H1 (cell line): ENCODE data around the gene LRRC43. TPM values are rescaled to one million over a fixed set of nuclear protein-coding genes. Genes with fewer than 3 reads are reported as not detected.

ENCODE experiments used
- CTCF ChIA-PET: fragments of 300-600 bp; sonication (Branson Sonifier 250); formaldehyde crosslinking; loops from one replicate; lab custom pipeline; 2021; ENCODE audit not compliant: partially characterized antibody; lab: Charles Lee
- POLR2A ChIA-PET: fragments of 300-600 bp; sonication (Branson Sonifier 250); formaldehyde crosslinking; loops from one replicate; lab custom pipeline; 2021; ENCODE audit warnings: inconsistent platforms; ENCODE audit not compliant: partially characterized antibody; lab: Charles Lee
- DNase-seq, 2 experiments: peaks; one replicate each; pipeline versions ENCODE4 v3.0.0 to v3.0.0-alpha.2; 2010 to 2022; ENCODE audit warnings: low spot score in 2 of 2, low read depth in 1 of 2, mixed read lengths in 1 of 2
- FAIRE-seq: peaks from 2 replicates; lab custom pipeline; 2011; peaks lifted over from hg19 to GRCh38; lab: Jason Lieb, UNC
- H2AFZ ChIP-seq: 2 replicates; pipeline ENCODE4 v1.8.1; 2012; ENCODE audit warnings: low read length, inconsistent platforms
- H2AK5ac ChIP-seq: 2 replicates; pipeline ENCODE4 v1.6.1; 2013; ENCODE audit warnings: low read depth, low read length
- H2BK120ac ChIP-seq: replicated peaks from 2 replicates; pipeline ENCODE3; 2013; ENCODE audit warnings: low read depth, low read length, inconsistent platforms
- H2BK12ac ChIP-seq: 2 replicates; pipeline ENCODE4 v1.6.1; 2013; ENCODE audit warnings: low read depth, low read length
- H2BK15ac ChIP-seq: 2 replicates; pipeline ENCODE4 v1.6.1; 2013; ENCODE audit warnings: low read length
- H2BK20ac ChIP-seq: 2 replicates; pipeline ENCODE4 v1.6.1; 2013; ENCODE audit warnings: low read length
- H2BK5ac ChIP-seq: 2 replicates; pipeline ENCODE4 v1.6.1; 2013; ENCODE audit warnings: low read depth, low read length
- H3K14ac ChIP-seq: 2 replicates; pipeline ENCODE4 v1.6.1; 2013; ENCODE audit warnings: inconsistent platforms; ENCODE audit not compliant: insufficient read length
- H3K18ac ChIP-seq: 2 replicates; pipeline ENCODE4 v1.6.1; 2013; ENCODE audit warnings: low read length; ENCODE audit errors: extremely low read depth
- H3K23ac ChIP-seq: 2 replicates; pipeline ENCODE4 v1.6.1; 2013; ENCODE audit warnings: inconsistent platforms; ENCODE audit not compliant: insufficient read length
- H3K23me2 ChIP-seq: 2 replicates; pipeline ENCODE4 v1.6.1; 2013; ENCODE audit warnings: low read depth, low read length
- H3K27ac ChIP-seq: 2 replicates; pipeline ENCODE4 v1.6.1; 2011; ENCODE audit warnings: low read depth, low read length, inconsistent platforms
- H3K27me3 ChIP-seq, 4 experiments: replicated peaks in 1 of 4; 1 replicate in 1 of 4; 2 replicates in 3 of 4; pipeline versions ENCODE4 v1.6.1 to v1.8.1; 2011 to 2013; ENCODE audit warnings: low read length in 3 of 4, mild to moderate bottlenecking in 3 of 4, inconsistent platforms in 2 of 4, mixed read lengths in 2 of 4, moderate library complexity in 1 of 4; ENCODE audit not compliant: control insufficient read depth in 3 of 4, insufficient read depth in 3 of 4; ENCODE audit errors: extremely low read depth in 1 of 4
- H3K36me3 ChIP-seq, 4 experiments: 2 replicates each; pipeline versions ENCODE4 v1.6.1 to v1.8.1; 2011 to 2013; ENCODE audit warnings: mild to moderate bottlenecking in 4 of 4, low read length in 3 of 4, moderate library complexity in 2 of 4, control low read depth in 1 of 4, inconsistent platforms in 1 of 4; ENCODE audit not compliant: insufficient read depth in 4 of 4, control insufficient read depth in 2 of 4
- H3K4ac ChIP-seq: replicated peaks from 2 replicates; pipeline ENCODE3; 2013; ENCODE audit warnings: low read length, low read depth, mixed read lengths, inconsistent platforms; ENCODE audit not compliant: insufficient read length
- H3K4me1 ChIP-seq, 4 experiments: replicated peaks in 1 of 4; 1 replicate in 1 of 4; 2 replicates in 3 of 4; pipeline versions ENCODE4 v1.6.1 to v1.8.1; 2011 to 2013; ENCODE audit warnings: low read length in 3 of 4, inconsistent platforms in 2 of 4, mixed read lengths in 1 of 4; ENCODE audit not compliant: insufficient read depth in 4 of 4, control insufficient read depth in 3 of 4
- H3K4me2 ChIP-seq, 2 experiments: 2 replicates each; pipeline versions ENCODE4 v1.6.1 to v1.8.1; 2011 to 2013; ENCODE audit warnings: low read depth in 2 of 2, low read length in 2 of 2, control low read depth in 1 of 2, inconsistent platforms in 1 of 2, mild to moderate bottlenecking in 1 of 2; ENCODE audit not compliant: insufficient read depth in 1 of 2
- H3K4me3 ChIP-seq, 4 experiments: fragments of 200-600, 300-600 bp in 1 of 4; sonication (generic), shearing (Covaris generic), sonication (Bioruptor Twin) in 1 of 4; 2 replicates each; pipeline versions ENCODE4 v1.5.1 to v1.8.1; 2011 to 2016; ENCODE audit warnings: low read length in 4 of 4, low read depth in 3 of 4, control low read depth in 2 of 4, inconsistent platforms in 2 of 4, mild to moderate bottlenecking in 2 of 4, mixed read lengths in 1 of 4, moderate library complexity in 1 of 4; ENCODE audit not compliant: insufficient read depth in 2 of 4; ENCODE audit errors: extremely low read depth in 1 of 4
- H3K56ac ChIP-seq: replicated peaks from 2 replicates; pipeline ENCODE3; 2013; ENCODE audit warnings: low read depth, mild to moderate bottlenecking, mixed read lengths, low read length, inconsistent platforms; ENCODE audit not compliant: insufficient read length
- H3K79me1 ChIP-seq: 2 replicates; pipeline ENCODE4 v1.6.1; 2013; ENCODE audit warnings: low read depth, low read length, control low read depth
- H3K79me2 ChIP-seq, 2 experiments: 2 replicates each; pipeline versions ENCODE4 v1.6.1 to v1.8.1; 2012 to 2013; ENCODE audit warnings: low read length in 2 of 2, mild to moderate bottlenecking in 2 of 2, inconsistent platforms in 1 of 2; ENCODE audit not compliant: insufficient read depth in 2 of 2, control insufficient read depth in 1 of 2
- H3K9ac ChIP-seq, 4 experiments: replicated peaks in 1 of 4; 1 replicate in 1 of 4; 2 replicates in 3 of 4; pipeline versions ENCODE4 v1.6.1 to v1.8.1; 2011 to 2013; ENCODE audit warnings: low read depth in 3 of 4, low read length in 3 of 4, control low read depth in 2 of 4, mild to moderate bottlenecking in 2 of 4, moderate library complexity in 2 of 4, inconsistent platforms in 1 of 4; ENCODE audit errors: extremely low read depth in 1 of 4
- H3K9me3 ChIP-seq, 2 experiments: 2 replicates each; pipeline versions ENCODE4 v1.6.1 to v1.8.1; 2012 to 2013; ENCODE audit warnings: mild to moderate bottlenecking in 2 of 2, moderate library complexity in 2 of 2, control low read depth in 1 of 2, inconsistent platforms in 1 of 2, low read depth in 1 of 2, low read length in 1 of 2, mixed read lengths in 1 of 2; ENCODE audit not compliant: insufficient read depth in 2 of 2
- H4K20me1 ChIP-seq, 2 experiments: replicated peaks in 1 of 2; 2 replicates each; pipeline versions ENCODE3 to v1.8.1; 2011 to 2013; ENCODE audit warnings: inconsistent platforms in 2 of 2, low read length in 2 of 2, mild to moderate bottlenecking in 1 of 2; ENCODE audit not compliant: insufficient read depth in 2 of 2, control insufficient read depth in 1 of 2
- H4K5ac ChIP-seq: 2 replicates; pipeline ENCODE4 v1.6.1; 2013; ENCODE audit warnings: low read length, low read depth, mixed read lengths, inconsistent platforms; ENCODE audit not compliant: insufficient read length
- H4K8ac ChIP-seq: 2 replicates; pipeline ENCODE4 v1.8.0; 2013; ENCODE audit warnings: mild to moderate bottlenecking, moderate library complexity, low read length, inconsistent platforms; ENCODE audit not compliant: insufficient read depth; ENCODE audit errors: extremely low read depth
- H4K91ac ChIP-seq: replicated peaks from 2 replicates; pipeline ENCODE3; 2013; ENCODE audit warnings: low read length, mixed read lengths, inconsistent platforms; ENCODE audit not compliant: insufficient read length
- BRCA1 ChIP-seq: IDR thresholded peaks from 2 replicates; pipeline ENCODE4 v1.6.1; 2012; ENCODE audit warnings: low read depth, low read length, improper control_type of control experiment
- CHD2 ChIP-seq: IDR thresholded peaks from 2 replicates; pipeline ENCODE4 v1.6.1; 2012; ENCODE audit warnings: low read length, improper control_type of control experiment
- SIRT6 ChIP-seq: IDR thresholded peaks from one replicate; pipeline ENCODE4 v1.7.1; 2012; ENCODE audit warnings: low read length, inconsistent platforms
- TAF7 ChIP-seq: optimal IDR thresholded peaks from 2 replicates; pipeline ENCODE3; 2011; ENCODE audit warnings: low read depth, mild to moderate bottlenecking, inconsistent platforms, low read length, moderate library complexity, borderline replicate concordance
- WGBS, 2 experiments: shearing (Covaris generic) in 1 of 2; methylation state at CpG; one replicate each; pipeline versions ENCODE4 v1.1.6 to v1.1.7; 2013 to 2015; ENCODE audit warnings: low lambda C conversion rate in 2 of 2, mixed read lengths in 2 of 2, inconsistent platforms in 1 of 2, low coverage in 1 of 2, missing lambda C conversion rate in 1 of 2; ENCODE audit not compliant: insufficient replicate concordance in 2 of 2, insufficient coverage in 1 of 2, insufficient read length in 1 of 2; ENCODE audit errors: extremely low coverage in 1 of 2, missing lambda C conversion rate in 1 of 2; 5-methylcytosine and 5-hydroxymethylcytosine counted together
- polyA plus RNA-seq, 7 experiments: library from polyadenylated mRNA; depleted of rRNA in 3 of 7; stranded (reverse) in 5 of 7; unstranded in 2 of 7; fragments of >200 nt in 5 of 7; fragments of 200-250 nt in 2 of 7; gene quantifications; 1 replicate in 5 of 7; 2 replicates in 1 of 7; 4 replicates in 1 of 7; pipeline versions ENCODE4 v1.2.1 to v1.2.3, GENCODE V29; 2011 to 2013; ENCODE audit warnings: missing spikeins in 2 of 7, mixed read lengths in 2 of 7
- total RNA-seq: library from RNA; stranded (reverse); fragmentation: NEBNext Ultra II Directional; extraction: Animal tissue kit (Norgen Biotek cat#: 25700); gene quantifications from 2 replicates; pipeline ENCODE4 v1.2.1, GENCODE V29; 2021

Gene LRRC43
- total and polyA plus RNA-seq, 2 of the 8 experiments (the other 6 are each of a cell fraction or from before 2014, with no cell fraction given), result 0.35 to 0.44 TPM

DNA sequence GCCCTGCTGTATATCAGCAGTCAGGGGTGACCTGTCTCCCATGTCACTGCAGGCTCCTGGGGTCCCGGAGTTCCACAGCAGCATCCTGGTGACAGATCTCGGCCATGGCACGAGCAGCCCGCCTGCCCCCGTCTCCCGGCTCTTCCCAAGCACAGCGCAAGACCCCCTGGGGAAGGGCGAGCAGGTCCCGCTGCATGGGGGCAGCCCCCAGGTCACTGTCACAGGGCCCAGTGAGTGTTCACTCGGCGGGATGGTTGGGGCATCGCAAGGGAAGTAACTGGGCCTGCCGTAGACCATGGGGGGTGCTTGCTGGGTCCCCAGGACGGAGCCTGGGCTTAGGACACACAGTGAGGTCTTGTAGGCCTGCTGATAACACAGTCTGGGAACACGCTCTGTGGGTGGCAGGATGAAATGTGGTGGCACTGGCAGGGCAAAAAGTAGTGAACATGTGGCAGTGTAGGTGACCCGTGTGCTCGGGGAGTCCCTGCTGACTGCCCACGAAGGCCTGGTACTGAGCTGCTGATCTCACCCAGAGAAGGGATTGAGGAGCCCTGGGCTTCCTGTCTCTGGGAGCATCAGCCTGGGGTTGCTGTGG lies 47.4 kb upstream of the LRRC43 start:
- Histone ChIP-seq H4K20me1 (no peaks in the 10 kb centered on the region), H3K27ac (no peak overlapping the region)

More for the DNA sequence above, 47.4 kb upstream of the LRRC43 start:
- TF ChIP-seq TAF7 (no peak), SIRT6 (no peak), BRCA1 (no peak), CHD2 (no peak)
- no peak overlapping the region for H4K5ac ChIP-seq
- H2BK12ac ChIP-seq, result 0 out of 2 replicates have a peak overlapping the region, but pooled peaks have one; percentile 43
- POLR2A ChIA-PET, result no interaction called here
- H3K4me3 ChIP-seq, result no peak overlapping the region
- H3K4ac ChIP-seq, result no peak overlapping the region
- peaks cover 0 to 3% (median 0%) of the 10 kb centered on the region in 4 experiments; a peak in 2 of 8 replicates for H3K36me3 ChIP-seq
- H2BK5ac ChIP-seq, result peak overlapping the region; percentile 5; the same call in 1 of the 2 replicates
- no peaks in the 10 kb centered on the region; a peak in 1 of 7 replicates for H3K27me3 ChIP-seq
- no peak overlapping the region for H2BK15ac ChIP-seq
- FAIRE-seq, result no peak
- CTCF ChIA-PET, result interaction anchor here (0.9 to 1.4 kb wide), 6 partner anchors 10 to 81 kb away, joined by 3 to 5 read pairs (median 4); no protein-coding TSS in a partner anchor
- H3K9ac ChIP-seq, result no peak overlapping the region
- no peak overlapping the region for H2BK20ac ChIP-seq
- H3K79me1 ChIP-seq, result no peaks in the 10 kb centered on the region
- H2BK120ac ChIP-seq, result no peak overlapping the region
- H2AK5ac ChIP-seq, result no peak overlapping the region
- no peak overlapping the region for H3K56ac ChIP-seq
- no peak overlapping the region for H4K8ac ChIP-seq
- H3K23me2 ChIP-seq, result no peaks in the 10 kb centered on the region
- H3K4me1 ChIP-seq, result peaks cover 0 to 8% (median 3%) of the 10 kb centered on the region in 4 experiments; a peak in 5 of 7 replicates
- no peak for DNase-seq
- no peak overlapping the region for H3K23ac ChIP-seq
- H3K4me2 ChIP-seq, result no peak overlapping the region
- H3K79me2 ChIP-seq, result no peaks in the 10 kb centered on the region
- no peak overlapping the region for H4K91ac ChIP-seq
- no peak overlapping the region for H2AFZ ChIP-seq
- 94% methylated on average over 17 of the region's 18 CpGs; no CpG with 5 or more reads in 1 of the 2 experiments for WGBS, 2 experiments
- no peaks in the 10 kb centered on the region for H3K9me3 ChIP-seq
- H3K14ac ChIP-seq, result no peak overlapping the region
- H3K18ac ChIP-seq, result no peak overlapping the region
